Measurements from ENCODE around the gene BLOC1S5.
"Not testable (repeated sequence)": the region's sequence is repeated elsewhere in the genome, so short reads cannot be mapped to it uniquely, and the experiment has no call there.

BLOC1S5 gene

GRCh38 chr6:8069631-8070284, 5.6 kb upstream of the BLOC1S5 start:
- Mint-ChIP-seq H3K9me3 (no peaks in the 10 kb centered on the region), H3K4me3 (no peak overlapping the region)
- no peak for DNase-seq

DNA sequence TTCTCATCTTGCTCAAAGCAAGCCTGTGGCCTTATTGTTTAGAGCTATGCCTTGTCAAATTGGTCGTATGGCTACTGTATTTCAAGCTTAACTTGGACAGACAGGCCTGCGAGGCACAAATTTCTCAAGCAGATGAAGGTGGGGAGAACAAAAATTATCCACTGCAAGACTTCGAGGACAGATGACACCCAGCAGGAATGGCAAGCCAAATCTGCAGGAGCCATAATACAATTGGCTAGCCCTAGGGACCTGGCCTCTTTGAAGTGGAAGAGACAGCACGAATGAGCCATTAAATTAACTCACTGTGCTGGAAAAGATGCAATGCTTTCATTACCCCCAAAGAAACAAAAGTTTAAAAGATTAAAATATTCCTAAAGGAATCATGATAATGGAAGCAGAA, 5.0 kb upstream of the BLOC1S5 start:
- ATAC-seq = no peak
- DNase-seq = no peak
- Mint-ChIP-seq H3K27ac (no peak overlapping the region), H3K27me3 (no peaks in the 10 kb centered on the region), H3K36me3 (ENCODE audit: low read depth) (no peaks in the 10 kb centered on the region), H3K9me3 (no peaks in the 10 kb centered on the region), H3K4me1 (peaks cover 19% of the 10 kb centered on the region), H3K4me3 (no peak overlapping the region)

More at GRCh38 chr6:8069631-8070284, 5.6 kb upstream of the BLOC1S5 start:
- no peak for ATAC-seq
- Mint-ChIP-seq H3K27ac (no peak overlapping the region), H3K4me1 (peaks cover 13% of the 10 kb centered on the region), H3K36me3 (ENCODE audit: low read depth) (no peaks in the 10 kb centered on the region), H3K27me3 (no peaks in the 10 kb centered on the region)

- H3K4me1 Mint-ChIP-seq = peaks cover 23% of the 10 kb centered on the region
- no peak overlapping the region for H3K4me3 Mint-ChIP-seq
- H3K9me3 Mint-ChIP-seq = no peaks in the 10 kb centered on the region
- no peaks in the 10 kb centered on the region for H3K27me3 Mint-ChIP-seq
- no peak overlapping the region for H3K27ac Mint-ChIP-seq
- DNase-seq = no peak
- no peak for ATAC-seq
- peaks cover 6% of the 10 kb centered on the region for H3K36me3 Mint-ChIP-seq (ENCODE audit: low read depth)
These were observed 1.9 kb upstream of the BLOC1S5 start for GRCh38 chr6:8066108-8066507.

DNA sequence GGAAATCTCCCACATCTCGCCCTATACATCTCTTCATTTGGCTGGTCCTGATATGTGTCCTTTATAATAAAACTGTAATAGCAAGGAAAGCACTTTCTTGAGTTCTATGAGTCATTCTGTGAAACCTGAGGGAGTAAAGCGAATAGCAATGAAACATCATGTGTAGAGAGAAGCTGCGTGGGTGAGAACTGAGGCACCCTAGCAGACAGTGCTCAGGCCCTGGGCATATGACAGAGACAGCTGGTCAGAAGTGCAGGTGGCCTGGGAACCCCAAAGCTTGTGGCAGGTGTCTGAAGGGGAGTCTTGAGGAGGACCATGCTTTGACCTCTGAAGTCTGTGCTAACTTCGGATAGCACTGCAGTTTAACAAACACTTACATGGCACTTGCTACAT, 1.3 kb upstream of the BLOC1S5 start:
- peak; percentile 69 for ATAC-seq
- no peaks in the 10 kb centered on the region for H3K27me3 Mint-ChIP-seq
- peak; percentile 43 for DNase-seq
- H3K27ac Mint-ChIP-seq = peak overlapping the region; percentile 96
- peak overlapping the region; percentile 92 for H3K4me3 Mint-ChIP-seq
- peaks cover 23% of the 10 kb centered on the region for H3K4me1 Mint-ChIP-seq
- H3K36me3 Mint-ChIP-seq (ENCODE audit: low read depth) = peaks cover 6% of the 10 kb centered on the region
- no peaks in the 10 kb centered on the region for H3K9me3 Mint-ChIP-seq

DNA sequence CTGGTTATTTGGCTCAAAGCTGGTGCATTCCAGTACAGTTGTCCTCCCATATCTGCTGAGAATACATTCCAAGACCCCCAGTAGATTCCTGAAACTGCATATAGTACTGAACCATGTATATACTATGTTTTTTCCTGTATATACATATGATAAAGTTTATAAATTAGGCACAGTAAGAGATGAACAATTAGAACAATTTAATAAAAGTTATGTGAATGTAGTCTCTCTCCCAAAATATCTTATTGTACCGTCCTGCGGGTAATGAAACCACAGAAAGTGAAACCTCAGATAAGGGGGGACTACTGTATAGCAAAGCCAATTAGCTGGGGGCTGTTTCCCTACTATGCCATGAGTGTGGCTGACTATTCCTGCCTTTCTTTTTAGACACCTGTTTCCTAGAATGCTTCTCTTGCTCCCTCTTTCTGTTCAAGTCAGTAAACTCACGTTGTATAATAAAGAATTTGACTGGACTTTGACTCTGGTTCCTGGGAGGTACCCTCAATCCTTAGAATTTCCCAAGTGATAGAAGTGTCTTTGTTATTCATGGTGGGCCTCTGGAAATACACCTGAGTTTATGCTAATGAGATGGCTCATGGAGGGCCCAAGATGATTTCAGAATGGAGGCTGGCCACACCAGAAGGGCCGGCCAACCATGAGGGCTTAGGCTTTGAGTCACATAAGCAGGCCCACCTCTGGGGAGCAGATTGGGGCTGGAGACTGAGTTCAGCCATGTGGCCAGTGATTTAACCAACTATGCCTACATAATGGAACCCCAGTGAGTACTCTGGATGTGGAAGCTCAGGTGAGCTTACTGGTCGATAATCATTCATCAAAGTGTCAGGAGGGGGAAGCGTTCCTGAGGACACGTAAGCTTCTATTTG, 689 bp upstream of the BLOC1S5 start:
- Mint-ChIP-seq H3K9me3 (no peaks in the 10 kb centered on the region), H3K36me3 (ENCODE audit: low read depth) (peaks cover 11% of the 10 kb centered on the region), H3K27me3 (no peaks in the 10 kb centered on the region), H3K27ac (peak overlapping the region; percentile 96), H3K4me3 (peak overlapping the region; percentile 92), H3K4me1 (peaks cover 23% of the 10 kb centered on the region)
- ATAC-seq = no peak
- peak; percentile 20 for DNase-seq

DNA sequence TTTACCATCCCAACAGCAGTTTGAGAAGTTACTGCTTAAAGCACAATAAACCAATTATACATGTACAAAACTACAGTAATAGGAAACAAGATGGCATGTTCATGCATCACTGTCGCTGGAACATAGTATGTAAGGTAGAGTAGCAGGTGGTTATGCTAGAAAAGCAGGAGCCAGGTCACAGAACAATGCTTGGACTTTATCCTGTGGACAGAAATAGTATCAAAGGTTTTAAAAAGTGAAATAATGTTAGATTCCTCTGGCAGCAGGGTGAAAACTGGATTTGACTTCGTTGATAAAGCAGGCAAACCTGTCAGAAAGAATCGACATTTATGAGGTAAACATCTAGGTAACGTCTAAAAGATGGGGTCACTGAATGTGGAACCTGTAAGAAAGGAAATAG, 2.5 kb downstream of the BLOC1S5 start:
- no peak overlapping the region for H3K27ac Mint-ChIP-seq
- H3K27me3 Mint-ChIP-seq = no peaks in the 10 kb centered on the region
- ATAC-seq (no peak), DNase-seq (no peak)
- no peak overlapping the region for H3K4me3 Mint-ChIP-seq
- peaks cover 26% of the 10 kb centered on the region for H3K36me3 Mint-ChIP-seq (ENCODE audit: low read depth)
- no peaks in the 10 kb centered on the region for H3K9me3 Mint-ChIP-seq
- H3K4me1 Mint-ChIP-seq = peaks cover 26% of the 10 kb centered on the region

DNA sequence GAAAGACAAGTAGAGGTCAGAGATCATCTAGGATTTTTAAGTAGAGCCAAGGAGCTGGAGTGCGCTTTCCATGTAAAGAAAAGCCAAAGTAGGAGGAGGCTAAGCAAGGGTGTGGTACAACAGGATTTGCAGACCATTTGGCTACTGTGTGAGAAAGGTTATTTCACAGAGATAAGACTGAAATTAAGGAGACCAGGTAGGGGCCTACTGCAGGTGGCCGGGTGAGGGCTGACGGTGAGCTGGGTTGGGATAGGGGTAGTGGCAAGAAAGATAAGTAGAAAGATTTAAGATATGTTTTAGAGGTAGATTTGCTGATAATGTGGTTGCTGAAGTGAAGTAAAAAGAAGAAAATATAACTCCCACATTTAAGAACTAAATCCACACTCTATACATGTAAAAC, 3.8 kb downstream of the BLOC1S5 start:
- peaks cover 26% of the 10 kb centered on the region for H3K36me3 Mint-ChIP-seq (ENCODE audit: low read depth)
- ATAC-seq = no peak
- H3K4me1 Mint-ChIP-seq = peaks cover 19% of the 10 kb centered on the region
- no peak overlapping the region for H3K4me3 Mint-ChIP-seq
- H3K9me3 Mint-ChIP-seq = no peaks in the 10 kb centered on the region
- no peak for DNase-seq
- no peaks in the 10 kb centered on the region for H3K27me3 Mint-ChIP-seq
- no peak overlapping the region for H3K27ac Mint-ChIP-seq

- H3K27ac Mint-ChIP-seq = no peak overlapping the region
- no peaks in the 10 kb centered on the region for H3K27me3 Mint-ChIP-seq
- H3K36me3 Mint-ChIP-seq (ENCODE audit: low read depth) = peaks cover 29% of the 10 kb centered on the region
- ATAC-seq = no peak
- H3K4me3 Mint-ChIP-seq = no peak overlapping the region
- H3K4me1 Mint-ChIP-seq = peaks cover 7% of the 10 kb centered on the region
- no peak for DNase-seq
- no peaks in the 10 kb centered on the region for H3K9me3 Mint-ChIP-seq
These were observed 5.1 kb downstream of the BLOC1S5 start for GRCh38 chr6:8059129-8059528.

GRCh38 chr6:8057793-8058192, 6.4 kb downstream of the BLOC1S5 start:
- Mint-ChIP-seq H3K36me3 (ENCODE audit: low read depth) (peaks cover 32% of the 10 kb centered on the region), H3K4me1 (peaks cover 2% of the 10 kb centered on the region), H3K9me3 (no peaks in the 10 kb centered on the region), H3K27ac (no peak overlapping the region), H3K4me3 (no peak overlapping the region), H3K27me3 (no peaks in the 10 kb centered on the region)
- DNase-seq (no peak), ATAC-seq (no peak)

DNA sequence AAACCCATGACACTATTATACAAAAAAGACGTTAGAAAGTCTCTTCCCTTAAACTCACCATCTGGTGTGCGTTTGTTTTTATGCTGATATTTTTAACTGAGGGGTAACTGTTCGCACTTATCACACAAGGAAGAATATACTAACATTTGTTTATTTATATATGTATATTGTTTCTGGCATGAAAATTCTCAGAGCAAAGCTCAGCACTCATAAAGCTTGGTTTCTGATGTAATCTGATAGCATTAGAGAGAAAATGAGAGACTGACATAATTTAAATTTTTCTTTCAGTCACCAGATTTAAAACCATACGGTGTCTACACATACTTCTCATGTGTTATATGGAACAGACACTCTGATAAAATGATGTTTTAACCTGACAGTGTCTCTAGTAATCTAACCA, 6.9 kb downstream of the BLOC1S5 start:
- H3K4me3 Mint-ChIP-seq = no peak overlapping the region
- H3K27me3 Mint-ChIP-seq = no peaks in the 10 kb centered on the region
- DNase-seq = no peak
- no peak overlapping the region for H3K27ac Mint-ChIP-seq
- no peak for ATAC-seq
- H3K36me3 Mint-ChIP-seq (ENCODE audit: low read depth) = peaks cover 32% of the 10 kb centered on the region
- H3K9me3 Mint-ChIP-seq = no peaks in the 10 kb centered on the region
- peaks cover 2% of the 10 kb centered on the region for H3K4me1 Mint-ChIP-seq

DNA sequence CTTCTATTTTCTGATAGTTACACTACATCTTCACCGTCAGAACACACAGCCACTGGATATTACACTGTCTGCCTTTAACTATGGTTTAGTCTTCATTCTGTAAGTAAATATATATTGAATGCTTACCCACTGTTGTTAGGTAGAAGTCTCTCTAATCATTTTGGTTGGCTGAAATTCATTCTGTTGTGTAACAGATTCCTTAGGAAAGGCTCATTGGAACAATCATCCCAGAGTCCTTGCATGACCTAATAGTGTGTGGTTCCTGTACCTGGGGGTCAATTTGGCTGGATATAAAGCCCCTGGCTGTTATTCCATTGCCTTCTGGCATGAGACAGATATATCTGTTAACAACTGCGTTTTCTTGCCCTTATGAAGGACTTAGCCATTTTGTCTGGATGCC, 9.9 kb downstream of the BLOC1S5 start:
- ATAC-seq (no peak), DNase-seq (no peak)
- H3K4me3 Mint-ChIP-seq = no peak overlapping the region
- H3K36me3 Mint-ChIP-seq (ENCODE audit: low read depth) = peaks cover 39% of the 10 kb centered on the region
- H3K27ac Mint-ChIP-seq = no peak overlapping the region
- peaks cover 4% of the 10 kb centered on the region for H3K9me3 Mint-ChIP-seq
- H3K27me3 Mint-ChIP-seq = no peaks in the 10 kb centered on the region
- H3K4me1 Mint-ChIP-seq = peaks cover 2% of the 10 kb centered on the region

DNA sequence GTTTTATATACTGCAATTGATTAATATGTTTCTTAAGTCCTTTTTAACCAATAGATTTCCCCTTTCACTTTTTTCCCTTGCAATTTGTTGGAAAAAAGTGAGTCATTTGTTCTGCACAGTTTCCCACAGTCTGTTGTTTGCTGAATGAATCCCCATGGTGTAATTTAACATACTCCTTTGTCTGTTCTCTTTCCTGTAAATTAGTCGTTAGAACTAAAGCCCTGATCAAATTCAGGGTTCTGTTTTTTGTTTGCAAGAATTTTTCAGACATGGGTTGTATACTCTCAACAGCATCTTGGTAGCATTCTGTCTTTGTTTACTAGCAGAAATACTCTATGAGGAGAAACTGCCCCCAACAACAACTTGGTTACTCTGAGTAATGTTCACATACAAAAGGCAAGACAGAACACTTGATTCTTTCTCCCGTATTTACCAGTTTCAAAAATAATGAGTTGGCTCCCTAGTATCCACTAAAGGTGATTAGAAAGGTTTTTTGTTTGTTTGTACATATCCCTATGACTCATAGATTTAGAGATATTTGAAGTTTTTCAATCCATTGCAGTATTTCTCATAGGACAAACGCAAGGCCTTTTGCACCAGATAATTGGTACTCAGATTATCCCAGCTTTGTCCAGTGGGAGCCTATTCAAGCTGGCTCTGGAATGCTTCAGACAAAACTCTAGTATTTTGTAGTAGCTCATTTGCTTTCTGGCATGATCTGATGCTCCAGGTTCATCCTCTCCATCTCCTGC, 16.5 kb downstream of the BLOC1S5 start:
- H3K9me3 Mint-ChIP-seq = peaks cover 23% of the 10 kb centered on the region
- peaks cover 9% of the 10 kb centered on the region for H3K4me1 Mint-ChIP-seq
- no peak overlapping the region for H3K4me3 Mint-ChIP-seq
- ATAC-seq = no peak
- H3K36me3 Mint-ChIP-seq (ENCODE audit: low read depth) = peaks cover 63% of the 10 kb centered on the region
- no peaks in the 10 kb centered on the region for H3K27me3 Mint-ChIP-seq
- DNase-seq = no peak
- no peak overlapping the region for H3K27ac Mint-ChIP-seq

- H3K27ac Mint-ChIP-seq, H3K4me3 Mint-ChIP-seq, ATAC-seq, H3K27me3 Mint-ChIP-seq, DNase-seq: not testable (repeated sequence)
- H3K36me3 Mint-ChIP-seq (ENCODE audit: low read depth) = peaks cover 59% of the 10 kb centered on the region
- H3K9me3 Mint-ChIP-seq = peaks cover 19% of the 10 kb centered on the region
- peaks cover 10% of the 10 kb centered on the region for H3K4me1 Mint-ChIP-seq
These were observed 18.4 kb downstream of the BLOC1S5 start for GRCh38 chr6:8045769-8046168.

DNA sequence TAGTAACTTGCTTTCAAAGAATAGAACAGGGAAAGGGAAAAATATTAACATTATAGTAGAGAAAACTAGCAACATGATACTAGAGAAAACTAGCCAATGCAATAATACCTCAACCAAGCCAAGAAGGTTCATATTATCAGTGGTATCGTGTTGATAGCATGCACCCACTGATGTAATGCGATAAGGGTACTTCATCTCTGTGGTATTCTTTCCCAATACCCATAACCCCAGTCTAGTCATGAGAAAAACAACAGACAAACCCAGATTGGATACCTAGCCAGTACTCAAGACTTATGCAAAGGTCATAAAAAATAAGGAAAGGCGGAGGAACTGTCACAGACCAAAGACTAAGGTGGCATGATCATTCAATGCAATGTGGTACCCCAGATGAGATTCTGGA, 21.0 kb downstream of the BLOC1S5 start:
- DNase-seq = no peak
- H3K4me1 Mint-ChIP-seq = peaks cover 10% of the 10 kb centered on the region
- peaks cover 22% of the 10 kb centered on the region for H3K9me3 Mint-ChIP-seq
- ATAC-seq = no peak
- no peak overlapping the region for H3K4me3 Mint-ChIP-seq
- H3K36me3 Mint-ChIP-seq (ENCODE audit: low read depth) = peaks cover 73% of the 10 kb centered on the region
- no peak overlapping the region for H3K27ac Mint-ChIP-seq
- no peaks in the 10 kb centered on the region for H3K27me3 Mint-ChIP-seq
